K562 (cell line): ENCODE data around the gene IGFBPL1. TPM values are rescaled to one million over a fixed set of nuclear protein-coding genes. Genes with fewer than 3 reads are reported as not detected.

Experiments used
- CEBPG ChIP-seq, 3 experiments: fragments of 200-800 bp in 1 of 3; sonication (Bioruptor generic) in 1 of 3; sonication (generic) in 1 of 3; formaldehyde crosslinking in 1 of 3; IDR thresholded peaks in 2 of 3; conservative IDR thresholded peaks in 1 of 3; 2 replicates each; pipeline versions ENCODE4 v1.6.1 to v1.8.0; 2016 to 2022; ENCODE audit warnings: missing compliant biosample characterization in 2 of 3, missing genetic modification characterization in 2 of 3, mild to moderate bottlenecking in 1 of 3, missing genetic modification reagents in 1 of 3
- NRF1 ChIP-seq, 2 experiments: fragments of 450-650 bp; IDR thresholded peaks in 1 of 2; conservative IDR thresholded peaks in 1 of 2; 2 replicates each; pipeline ENCODE4 v1.6.1; 2014; ENCODE audit warnings: mild to moderate bottlenecking in 2 of 2
- SRSF3 ChIP-seq: fragments of 200-400 bp; formaldehyde crosslinking; IDR thresholded peaks from 2 replicates; pipeline ENCODE4 v1.6.1; 2016; ENCODE audit warnings: mild to moderate bottlenecking, low read length, moderate library complexity; ENCODE audit not compliant: insufficient read depth
- THRA ChIP-seq: fragments of 450-650 bp; IDR thresholded peaks from 2 replicates; pipeline ENCODE4 v1.6.1; 2017; ENCODE audit warnings: mild to moderate bottlenecking, moderate library complexity
- ZNF507 ChIP-seq: conservative IDR thresholded peaks from 2 replicates; pipeline ENCODE4 v1.6.1; 2017; ENCODE audit warnings: missing genetic modification characterization, missing compliant biosample characterization
- ZNF609 ChIP-seq: sonication (generic); formaldehyde crosslinking; IDR thresholded peaks from 2 replicates; pipeline ENCODE4 v1.8.1; 2023; ENCODE audit warnings: missing genetic modification reagents, mild to moderate bottlenecking, borderline replicate concordance
- ZNF639 ChIP-seq, 2 experiments: fragments of 200-800 bp in 1 of 2; sonication (Bioruptor generic) in 1 of 2; sonication (generic) in 1 of 2; formaldehyde crosslinking in 1 of 2; IDR thresholded peaks in 1 of 2; conservative IDR thresholded peaks in 1 of 2; 2 replicates each; pipeline versions ENCODE4 v1.5.0 to v1.6.1; 2016 to 2020; ENCODE audit warnings: missing compliant biosample characterization in 1 of 2, missing genetic modification characterization in 1 of 2, missing genetic modification reagents in 1 of 2
- ZNF785 ChIP-seq: fragments of 250-450 bp; sonication (Bioruptor Pico); IDR thresholded peaks from 2 replicates; pipeline ENCODE4 v1.4.0; 2020; ENCODE audit warnings: mild to moderate bottlenecking
- polyA plus RNA-seq, 8 experiments: library from polyadenylated mRNA; depleted of rRNA in 4 of 8; stranded (reverse) in 5 of 8; unstranded in 3 of 8; fragments of >200 nt; fragmentation: Nextera tagmentation in 2 of 8; fragmentation: Illumina TruSeq in 1 of 8; extraction: Ambion mirVana in 2 of 8; extraction: Trizol in 1 of 8; gene quantifications; 2 replicates each; pipeline versions ENCODE4 v1.2.1 to v1.2.3, GENCODE V29; 2011 to 2014; ENCODE audit warnings: inconsistent platforms in 1 of 8, missing spikeins in 1 of 8
- total RNA-seq, 7 experiments: library from RNA; depleted of rRNA in 6 of 7; stranded (reverse); fragments of >200 nt in 6 of 7; fragmentation: Illumina TruSeq in 2 of 7; extraction: Trizol in 2 of 7; gene quantifications; 2 replicates each; pipeline versions ENCODE4 v1.2.1 to v1.2.3, GENCODE V29; 2011 to 2021; ENCODE audit warnings: low replicate concordance in 1 of 7
- TF ChIP-seq, protein P1 (sequence below), 2 experiments: IDR thresholded peaks; 2 replicates each; pipeline ENCODE4 v1.6.1; 2012; ENCODE audit warnings: improper control_type of control experiment in 2 of 2, low read depth in 2 of 2, low read length in 2 of 2, borderline replicate concordance in 1 of 2

IGFBPL1 gene
- total and polyA plus RNA-seq, 9 of the 15 experiments (the other 6 are each of a cell fraction or from before 2014, with no cell fraction given) = not detected

- TF ChIP-seq CEBPG (CRISPR knock-in tag; IDR thresholded peaks at IDR 0.05) = no peak
- no peak for TF ChIP-seq CEBPG (tag; conservative IDR thresholded peaks at IDR 0.05 in 1 of 2, IDR thresholded peaks at IDR 0.05 in 1 of 2)
- TF ChIP-seq SRSF3 = no peak
- TF ChIP-seq NRF1 (conservative IDR thresholded peaks at IDR 0.05 in 1 of 2, IDR thresholded peaks at IDR 0.05 in 1 of 2) = no peak
- no peak for TF ChIP-seq ZNF507 (tag)
- no peak for TF ChIP-seq ZNF785 (CRISPR knock-in tag)
- no peak for TF ChIP-seq THRA
- TF ChIP-seq, protein P1, sequence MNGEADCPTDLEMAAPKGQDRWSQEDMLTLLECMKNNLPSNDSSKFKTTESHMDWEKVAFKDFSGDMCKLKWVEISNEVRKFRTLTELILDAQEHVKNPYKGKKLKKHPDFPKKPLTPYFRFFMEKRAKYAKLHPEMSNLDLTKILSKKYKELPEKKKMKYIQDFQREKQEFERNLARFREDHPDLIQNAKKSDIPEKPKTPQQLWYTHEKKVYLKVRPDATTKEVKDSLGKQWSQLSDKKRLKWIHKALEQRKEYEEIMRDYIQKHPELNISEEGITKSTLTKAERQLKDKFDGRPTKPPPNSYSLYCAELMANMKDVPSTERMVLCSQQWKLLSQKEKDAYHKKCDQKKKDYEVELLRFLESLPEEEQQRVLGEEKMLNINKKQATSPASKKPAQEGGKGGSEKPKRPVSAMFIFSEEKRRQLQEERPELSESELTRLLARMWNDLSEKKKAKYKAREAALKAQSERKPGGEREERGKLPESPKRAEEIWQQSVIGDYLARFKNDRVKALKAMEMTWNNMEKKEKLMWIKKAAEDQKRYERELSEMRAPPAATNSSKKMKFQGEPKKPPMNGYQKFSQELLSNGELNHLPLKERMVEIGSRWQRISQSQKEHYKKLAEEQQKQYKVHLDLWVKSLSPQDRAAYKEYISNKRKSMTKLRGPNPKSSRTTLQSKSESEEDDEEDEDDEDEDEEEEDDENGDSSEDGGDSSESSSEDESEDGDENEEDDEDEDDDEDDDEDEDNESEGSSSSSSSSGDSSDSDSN (IDR thresholded peaks at IDR 0.05; ENCODE audit: borderline replicate concordance in 1 of 2, low read depth in 2 of 2, low read length in 2 of 2) = no peak
- no peak for TF ChIP-seq ZNF609
- TF ChIP-seq ZNF639 (CRISPR knock-in tag; conservative IDR thresholded peaks at IDR 0.05 in 1 of 2, IDR thresholded peaks at IDR 0.05 in 1 of 2) = no peak
Measured at GRCh38 chr9:38422555-38423260, 1.5 kb downstream of the IGFBPL1 start (continued).
